Lung (tissue), 12 donors: ENCODE results near the gene GRID1. TPM values are rescaled to one million over a fixed set of nuclear protein-coding genes. Genes with fewer than 3 reads are reported as not detected.
"Not testable (repeated sequence)": the region's sequence is repeated elsewhere in the genome, so short reads cannot be mapped to it uniquely, and the experiment has no call there.

Experiments
- ATAC-seq: fragments of 200-7000 bp; cut with Tn5 transposase; one replicate; pipeline ENCODE4 v1.9.1; 2020; ENCODE audit warnings: moderate number of reproducible peaks; ENCODE audit not compliant: insufficient read depth, low FRiP score
- DNase-seq, 3 donors: peaks; one replicate each; pipeline ENCODE4 v3.0.0-alpha.2; 2013 to 2017
- H3K27ac ChIP-seq, 2 donors: one replicate each; pipeline ENCODE4 v1.5.1; 2013; ENCODE audit warnings: mild to moderate bottlenecking in 2 of 2, moderate library complexity in 2 of 2, control low read depth in 1 of 2, inconsistent platforms in 1 of 2, low read depth in 1 of 2, low read length in 1 of 2
- H3K27me3 ChIP-seq, 3 donors: one replicate each; pipeline ENCODE4 v1.5.1; 2013; ENCODE audit warnings: low read length in 2 of 3; ENCODE audit not compliant: control insufficient read depth in 3 of 3, insufficient read depth in 3 of 3
- H3K36me3 ChIP-seq, 4 donors: one replicate each; pipeline ENCODE4 v1.5.1; 2013; ENCODE audit warnings: low read length in 4 of 4, mild to moderate bottlenecking in 1 of 4, moderate library complexity in 1 of 4; ENCODE audit not compliant: control insufficient read depth in 4 of 4, insufficient read depth in 4 of 4
- H3K4me1 ChIP-seq, 5 donors: one replicate each; pipeline ENCODE4 v1.5.1; 2013; ENCODE audit warnings: low read length in 5 of 5, mild to moderate bottlenecking in 2 of 5, moderate library complexity in 1 of 5; ENCODE audit not compliant: control insufficient read depth in 5 of 5, insufficient read depth in 5 of 5
- H3K4me3 ChIP-seq: one replicate; pipeline ENCODE4 v1.5.1; 2013; ENCODE audit warnings: mild to moderate bottlenecking, control low read depth, moderate library complexity
- H3K9ac ChIP-seq, 2 donors: one replicate each; pipeline ENCODE4 v1.5.1; 2013; ENCODE audit warnings: low read length in 2 of 2, control low read depth in 1 of 2; ENCODE audit not compliant: insufficient read depth in 1 of 2
- H3K9me3 ChIP-seq, 4 donors: one replicate each; pipeline ENCODE4 v1.5.1; 2013; ENCODE audit warnings: low read length in 3 of 4, mild to moderate bottlenecking in 1 of 4, moderate library complexity in 1 of 4; ENCODE audit not compliant: control insufficient read depth in 4 of 4, insufficient read depth in 3 of 4
- WGBS, 2 donors: extraction: QIAGEN DNeasy Blood & Tissue Kit; methylation state at CpG; one replicate each; pipeline ENCODE4 v1.1.7; 2013; 5-methylcytosine and 5-hydroxymethylcytosine counted together
- polyA plus RNA-seq, 2 donors: library from polyadenylated mRNA; stranded (reverse); fragments of 200-250 nt; gene quantifications; one replicate each; pipeline ENCODE4 v1.2.1, GENCODE V29; 2013
- total RNA-seq, 2 donors: library from RNA; depleted of rRNA in 1 of 2; stranded (reverse); fragments of >200 nt in 1 of 2; gene quantifications; one replicate each; pipeline ENCODE4 v1.2.1, GENCODE V29; 2014 to 2021
- TF ChIP-seq, protein P1 (sequence below): IDR thresholded peaks from 2 replicates; pipeline ENCODE4 v1.5.1; 2012; ENCODE audit warnings: mild to moderate bottlenecking; ENCODE audit errors: control extremely low read depth, extremely low read depth
- donor health status: control.
- donor health status: control.
- donor health status: Bipolar disorder and iron deficiency.
- donor health status: healthy.
- donor health status: DM: yes; HTN: yes; CAD: no.

The GRID1 gene
- total and polyA plus RNA-seq, 4 donors: 1.1 to 3.6 (median 2.2) TPM

GRCh38 chr10:85849315-85849714 lies 517.3 kb downstream of the GRID1 start:
- Histone ChIP-seq H3K4me3 (no peak overlapping the region), H3K9ac (no peak overlapping the region), H3K4me1 (peaks cover 0 to 2% (median 0%) of the 10 kb centered on the region in 5 donors), H3K9me3 (peaks cover 0 to 10% (median 3%) of the 10 kb centered on the region in 4 donors), H3K27ac (no peak overlapping the region), H3K36me3 (no peaks in the 10 kb centered on the region), H3K27me3 (no peaks in the 10 kb centered on the region)
- TF ChIP-seq, protein P1, sequence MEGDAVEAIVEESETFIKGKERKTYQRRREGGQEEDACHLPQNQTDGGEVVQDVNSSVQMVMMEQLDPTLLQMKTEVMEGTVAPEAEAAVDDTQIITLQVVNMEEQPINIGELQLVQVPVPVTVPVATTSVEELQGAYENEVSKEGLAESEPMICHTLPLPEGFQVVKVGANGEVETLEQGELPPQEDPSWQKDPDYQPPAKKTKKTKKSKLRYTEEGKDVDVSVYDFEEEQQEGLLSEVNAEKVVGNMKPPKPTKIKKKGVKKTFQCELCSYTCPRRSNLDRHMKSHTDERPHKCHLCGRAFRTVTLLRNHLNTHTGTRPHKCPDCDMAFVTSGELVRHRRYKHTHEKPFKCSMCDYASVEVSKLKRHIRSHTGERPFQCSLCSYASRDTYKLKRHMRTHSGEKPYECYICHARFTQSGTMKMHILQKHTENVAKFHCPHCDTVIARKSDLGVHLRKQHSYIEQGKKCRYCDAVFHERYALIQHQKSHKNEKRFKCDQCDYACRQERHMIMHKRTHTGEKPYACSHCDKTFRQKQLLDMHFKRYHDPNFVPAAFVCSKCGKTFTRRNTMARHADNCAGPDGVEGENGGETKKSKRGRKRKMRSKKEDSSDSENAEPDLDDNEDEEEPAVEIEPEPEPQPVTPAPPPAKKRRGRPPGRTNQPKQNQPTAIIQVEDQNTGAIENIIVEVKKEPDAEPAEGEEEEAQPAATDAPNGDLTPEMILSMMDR: no peak
- ATAC-seq (no peak), DNase-seq (peak in 2 of 3 donors; percentile 22 to 34)
- WGBS, 2 donors: 58 to 71% methylated on average over 3 of the region's 3 CpGs

GRCh38 chr10:85848756-85849155 lies 517.8 kb downstream of the GRID1 start:
- no peaks in the 10 kb centered on the region for H3K27me3 ChIP-seq
- H3K36me3 ChIP-seq: no peaks in the 10 kb centered on the region
- ATAC-seq (no peak), DNase-seq (no peak)
- 74 to 79% methylated on average over 4 of the region's 4 CpGs for WGBS, 2 donors
- peaks cover 0 to 2% (median 0%) of the 10 kb centered on the region in 5 donors for H3K4me1 ChIP-seq
- no peak overlapping the region for H3K27ac ChIP-seq
- TF ChIP-seq, protein P1: no peak
- no peak overlapping the region for H3K9ac ChIP-seq
- H3K9me3 ChIP-seq: peaks cover 0 to 10% (median 3%) of the 10 kb centered on the region in 4 donors
- no peak overlapping the region for H3K4me3 ChIP-seq

GRCh38 chr10:85847085-85847484 lies 519.5 kb downstream of the GRID1 start:
- no peak overlapping the region for H3K27ac ChIP-seq
- peaks cover 0 to 7% (median 3%) of the 10 kb centered on the region in 4 donors for H3K9me3 ChIP-seq
- TF ChIP-seq, protein P1: no peak
- no peak overlapping the region for H3K9ac ChIP-seq
- H3K36me3 ChIP-seq: no peaks in the 10 kb centered on the region
- ATAC-seq (no peak), DNase-seq (no peak)
- H3K27me3 ChIP-seq: no peaks in the 10 kb centered on the region
- H3K4me3 ChIP-seq: no peak overlapping the region
- H3K4me1 ChIP-seq: peaks cover 0 to 2% (median 0%) of the 10 kb centered on the region in 5 donors

DNA sequence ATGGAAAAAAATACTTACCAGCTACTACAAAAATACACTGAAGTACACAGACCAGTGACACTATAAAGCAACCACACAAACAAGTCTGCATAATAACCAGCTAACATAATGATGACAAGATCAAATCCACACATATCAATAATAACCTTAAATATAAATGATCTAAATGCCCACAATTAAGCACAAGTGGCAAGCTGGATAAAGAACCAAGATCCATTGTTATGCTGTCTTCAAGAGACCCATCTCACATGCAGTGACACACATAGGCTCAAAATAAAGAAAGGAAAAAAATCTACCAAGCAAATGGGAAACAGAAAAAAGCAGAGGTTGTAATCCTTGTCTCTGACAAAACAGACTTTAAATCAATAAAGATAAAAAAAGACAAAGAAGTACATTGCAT lies 527.9 kb downstream of the GRID1 start:
- H3K9ac ChIP-seq, H3K27ac ChIP-seq, ATAC-seq, H3K36me3 ChIP-seq, H3K4me1 ChIP-seq, H3K27me3 ChIP-seq, DNase-seq, H3K4me3 ChIP-seq: not testable (repeated sequence)
- peaks cover 0 to 19% (median 14%) of the 10 kb centered on the region in 4 donors for H3K9me3 ChIP-seq
